H9 (cell line): ENCODE data around the gene BCL2L1. TPM values are rescaled to one million over a fixed set of nuclear protein-coding genes. Genes with fewer than 3 reads are reported as not detected.

Source experiments
- DNase-seq: peaks from one replicate; pipeline ENCODE4 v3.0.0-alpha.2; 2017
- H2AFZ ChIP-seq: one replicate; pipeline ENCODE4 v1.6.1; 2013; ENCODE audit warnings: mild to moderate bottlenecking, low read length, control low read depth, moderate library complexity
- H2AK5ac ChIP-seq: 2 replicates; pipeline ENCODE4 v1.6.1; 2013; ENCODE audit warnings: low read length, control low read depth, mixed read lengths; ENCODE audit not compliant: insufficient read length
- H2BK120ac ChIP-seq: one replicate; pipeline ENCODE4 v1.6.1; 2013; ENCODE audit warnings: low read depth, mild to moderate bottlenecking, low read length, control low read depth, inconsistent platforms; ENCODE audit not compliant: poor library complexity, severe bottlenecking
- H2BK12ac ChIP-seq: 2 replicates; pipeline ENCODE4 v1.6.1; 2013; ENCODE audit warnings: low read length, control low read depth, mixed read lengths, low read depth; ENCODE audit not compliant: insufficient read length
- H2BK15ac ChIP-seq: 2 replicates; pipeline ENCODE4 v1.6.1; 2013; ENCODE audit warnings: low read depth, low read length, control low read depth
- H2BK20ac ChIP-seq: one replicate; pipeline ENCODE4 v1.6.1; 2013; ENCODE audit warnings: low read depth, mild to moderate bottlenecking, low read length, control low read depth, inconsistent platforms; ENCODE audit not compliant: poor library complexity, severe bottlenecking
- H2BK5ac ChIP-seq: 2 replicates; pipeline ENCODE4 v1.6.1; 2013; ENCODE audit warnings: low read length, control low read depth, mixed read lengths; ENCODE audit not compliant: insufficient read length
- H3K14ac ChIP-seq: 2 replicates; pipeline ENCODE4 v1.6.1; 2013; ENCODE audit warnings: low read length, control low read depth; ENCODE audit not compliant: insufficient read depth
- H3K18ac ChIP-seq: 2 replicates; pipeline ENCODE4 v1.6.1; 2013; ENCODE audit warnings: low read depth, mild to moderate bottlenecking, mixed read lengths, low read length, control low read depth; ENCODE audit not compliant: insufficient read length
- H3K23ac ChIP-seq: 2 replicates; pipeline ENCODE4 v1.6.1; 2013; ENCODE audit warnings: low read length, control low read depth, mixed read lengths, low read depth; ENCODE audit not compliant: insufficient read length
- H3K23me2 ChIP-seq: 2 replicates; pipeline ENCODE4 v1.6.1; 2013; ENCODE audit warnings: low read depth, mild to moderate bottlenecking, mixed read lengths, low read length, control low read depth; ENCODE audit not compliant: insufficient read length, poor library complexity, severe bottlenecking
- H3K27ac ChIP-seq: 2 replicates; pipeline ENCODE4 v1.5.1; 2013; ENCODE audit warnings: low read length, control low read depth, mixed read lengths, low read depth; ENCODE audit not compliant: insufficient read length
- H3K27me3 ChIP-seq: 2 replicates; pipeline ENCODE4 v1.6.1; 2013; ENCODE audit warnings: low read length, control low read depth, inconsistent platforms; ENCODE audit not compliant: insufficient read depth
- H3K4ac ChIP-seq: 2 replicates; pipeline ENCODE4 v1.6.1; 2013; ENCODE audit warnings: low read depth, mild to moderate bottlenecking, control low read depth, inconsistent platforms, low read length, moderate library complexity
- H3K4me1 ChIP-seq: 2 replicates; pipeline ENCODE4 v1.6.1; 2013; ENCODE audit warnings: low read length, control low read depth, inconsistent platforms; ENCODE audit not compliant: insufficient read depth
- H3K4me2 ChIP-seq: 2 replicates; pipeline ENCODE4 v1.6.1; 2013; ENCODE audit warnings: low read length, control low read depth, mixed read lengths; ENCODE audit not compliant: insufficient read length, insufficient read depth
- H3K56ac ChIP-seq: 2 replicates; pipeline ENCODE4 v1.6.1; 2013; ENCODE audit warnings: low read depth, mild to moderate bottlenecking, mixed read lengths, low read length, control low read depth; ENCODE audit not compliant: insufficient read length
- H3K79me1 ChIP-seq: 2 replicates; pipeline ENCODE4 v1.6.1; 2013; ENCODE audit warnings: low read depth, mild to moderate bottlenecking, moderate library complexity, low read length, control low read depth, inconsistent platforms; ENCODE audit not compliant: insufficient read depth, poor library complexity, severe bottlenecking
- H3K79me2 ChIP-seq: 2 replicates; pipeline ENCODE4 v1.6.1; 2013; ENCODE audit warnings: low read length, control low read depth, inconsistent platforms; ENCODE audit not compliant: insufficient read depth
- H3K9ac ChIP-seq: 2 replicates; pipeline ENCODE4 v1.6.1; 2013; ENCODE audit warnings: low read length, control low read depth, mixed read lengths; ENCODE audit not compliant: insufficient read length; ENCODE audit errors: extremely low read depth
- H3K9me3 ChIP-seq: one replicate; pipeline ENCODE4 v1.6.1; 2013; ENCODE audit warnings: low read depth, low read length, inconsistent platforms; ENCODE audit not compliant: control insufficient read depth
- H3T11ph ChIP-seq: one replicate; pipeline ENCODE4 v1.6.1; 2013; ENCODE audit warnings: mild to moderate bottlenecking, low read length, control low read depth, inconsistent platforms
- H4K20me1 ChIP-seq: one replicate; pipeline ENCODE4 v1.6.1; 2013; ENCODE audit not compliant: control insufficient read depth, insufficient read length, insufficient read depth
- H4K5ac ChIP-seq: 2 replicates; pipeline ENCODE4 v1.6.1; 2013; ENCODE audit warnings: low read depth, mild to moderate bottlenecking, mixed read lengths, low read length, control low read depth; ENCODE audit not compliant: insufficient read length
- H4K8ac ChIP-seq: replicated peaks from 2 replicates; pipeline ENCODE4 v1.6.1; 2013; ENCODE audit warnings: low read length, control low read depth, mixed read lengths, low read depth; ENCODE audit not compliant: insufficient read length
- H4K91ac ChIP-seq: 2 replicates; pipeline ENCODE4 v1.6.1; 2013; ENCODE audit warnings: low read depth, mild to moderate bottlenecking, moderate library complexity, mixed read lengths, low read length, control low read depth; ENCODE audit not compliant: insufficient read length
- H3K27ac Mint-ChIP-seq, 3 experiments: 2 replicates in 2 of 3; 3 replicates in 1 of 3; pipeline ENCODE4 v1.8.0; 2020 to 2021; ENCODE audit warnings: mixed read lengths in 3 of 3, mild to moderate bottlenecking in 1 of 3, moderate library complexity in 1 of 3
- H3K27me3 Mint-ChIP-seq: 2 replicates; pipeline ENCODE4 v1.8.0; 2021; ENCODE audit warnings: low read depth, mild to moderate bottlenecking, moderate library complexity, mixed read lengths
- H3K36me3 Mint-ChIP-seq, 3 experiments: 2 replicates in 2 of 3; 3 replicates in 1 of 3; pipeline ENCODE4 v1.8.0; 2020 to 2021; ENCODE audit warnings: low read depth in 3 of 3, mixed read lengths in 3 of 3; ENCODE audit not compliant: insufficient read depth in 1 of 3
- H3K4me1 Mint-ChIP-seq, 2 experiments: 2 replicates each; pipeline ENCODE4 v1.8.0; 2020; ENCODE audit warnings: mixed read lengths in 2 of 2
- H3K4me3 Mint-ChIP-seq, 2 experiments: 2 replicates in 1 of 2; 3 replicates in 1 of 2; pipeline ENCODE4 v1.8.0; 2020 to 2021; ENCODE audit warnings: mild to moderate bottlenecking in 2 of 2, mixed read lengths in 2 of 2, moderate library complexity in 1 of 2
- H3K9me3 Mint-ChIP-seq, 2 experiments: 2 replicates in 1 of 2; 3 replicates in 1 of 2; pipeline ENCODE4 v1.8.0; 2020; ENCODE audit warnings: mild to moderate bottlenecking in 2 of 2, mixed read lengths in 2 of 2, moderate library complexity in 1 of 2
- CTCF ChIP-seq: fragments of 200-600 bp; sonication (generic); conservative IDR thresholded peaks from 3 replicates; pipeline ENCODE4 v1.8.0; 2021; ENCODE audit warnings: antibody characterized with exemption, mild to moderate bottlenecking
- WGBS: extraction: QIAGEN DNeasy Blood & Tissue Kit; methylation state at CpG from one replicate; pipeline ENCODE4 v1.1.7; 2013; ENCODE audit warnings: missing lambda C conversion rate, low lambda C conversion rate, mixed read lengths; ENCODE audit not compliant: insufficient read length; ENCODE audit errors: extremely low coverage; 5-methylcytosine and 5-hydroxymethylcytosine counted together
- total RNA-seq: library from RNA; stranded (reverse); gene quantifications from 2 replicates; pipeline ENCODE4 v1.2.1, GENCODE V29; 2021

Gene BCL2L1
- total RNA-seq, 1 experiment from 2014 or later, result 105 TPM

- no peak overlapping the region for H2BK5ac ChIP-seq
- H3K79me1 ChIP-seq, result no peaks in the 10 kb centered on the region
- no peak overlapping the region for H4K91ac ChIP-seq
- Mint-ChIP-seq H3K27ac (peak overlapping the region in 2 of 3 experiments; percentile 53; a peak in 3 of 7 replicates), H3K27me3 (no peaks in the 10 kb centered on the region), H3K36me3 (peaks cover 4 to 56% (median 51%) of the 10 kb centered on the region in 3 experiments; a peak in 6 of 7 replicates), H3K9me3 (no peaks in the 10 kb centered on the region), H3K4me1 (peaks cover 67 to 74% of the 10 kb centered on the region in 2 experiments), H3K4me3 (peak overlapping the region in 1 of 2 experiments; percentile 76; a peak in 3 of 5 replicates)
- H2AK5ac ChIP-seq, result no peak overlapping the region
- H3T11ph ChIP-seq, result no peak overlapping the region
- H3K79me2 ChIP-seq, result peaks cover 7% of the 10 kb centered on the region; the same call in 1 of the 2 replicates
- peaks cover 15% of the 10 kb centered on the region for H3K4me1 ChIP-seq
- H4K20me1 ChIP-seq, result no peaks in the 10 kb centered on the region
- no peak overlapping the region for H2BK120ac ChIP-seq
- H3K23me2 ChIP-seq, result peaks cover 33% of the 10 kb centered on the region
- no peaks in the 10 kb centered on the region for H3K27me3 ChIP-seq
- WGBS, result no CpG with 5 or more reads among the region's 6 CpGs
- no peak overlapping the region for H4K8ac ChIP-seq
- H3K4me2 ChIP-seq, result peak overlapping the region; percentile 48
- no peak overlapping the region for H3K4ac ChIP-seq
- no peak overlapping the region for H3K56ac ChIP-seq
- TF ChIP-seq CTCF, result no peak
- no peak overlapping the region for H3K14ac ChIP-seq
- H4K5ac ChIP-seq, result no peak overlapping the region
- no peaks in the 10 kb centered on the region for H3K9me3 ChIP-seq
- H3K23ac ChIP-seq, result no peak overlapping the region
- H3K18ac ChIP-seq, result no peak overlapping the region
- DNase-seq, result no peak
- no peak overlapping the region for H2BK15ac ChIP-seq
- H3K27ac ChIP-seq, result no peak overlapping the region
- H2AFZ ChIP-seq, result no peak overlapping the region
- H2BK20ac ChIP-seq, result no peak overlapping the region
- no peak overlapping the region for H2BK12ac ChIP-seq
- no peak overlapping the region for H3K9ac ChIP-seq
Observed at GRCh38 chr20:31718952-31719643, 3.6 kb downstream of the BCL2L1 start.
